ENCODE data around the gene GORASP1. TPM values are rescaled to one million over a fixed set of nuclear protein-coding genes. Genes with fewer than 3 reads are reported as not detected.

Gene GORASP1
- total and polyA plus RNA-seq, 2 of the 8 experiments (the other 6 are each of a cell fraction or from before 2014, with no cell fraction given) = 33.4 to 33.5 TPM

- TF ChIP-seq CHD7 (IDR thresholded peaks at IDR 0.05; ENCODE audit: insufficient replicate concordance, low read length) (no peak), JUND (IDR thresholded peaks at IDR 0.05; ENCODE audit: low read length) (no peak), CBX5 (IDR thresholded peaks at IDR 0.05; ENCODE audit: low read depth, low read length) (no peak), HDAC2 (IDR thresholded peaks at IDR 0.05; ENCODE audit: borderline replicate concordance in 1 of 2, low read depth in 2 of 2, low read length in 2 of 2) (no peak), RAD21 (IDR thresholded peaks at IDR 0.05 in 1 of 2, conservative IDR thresholded peaks at IDR 0.05 in 1 of 2; ENCODE audit: low read depth in 2 of 2, low read length in 2 of 2) (no peak), SIX5 (IDR thresholded peaks at IDR 0.05; ENCODE audit: low read depth, low read length) (no peak), NANOG (IDR thresholded peaks at IDR 0.05; ENCODE audit: insufficient read depth, low read depth, low read length, poor library complexity, severe bottlenecking) (no peak), TEAD4 (IDR thresholded peaks at IDR 0.05; ENCODE audit: low read depth, low read length) (no peak), YY1 (IDR thresholded peaks at IDR 0.05; ENCODE audit: low read depth, low read length) (no peak)
Measured at GRCh38 chr3:39068556-39068955, 38.9 kb downstream of the GORASP1 start (continued).

Measured in H1 (cell line).